ENCODE results near the gene CCDC136. TPM values are rescaled to one million over a fixed set of nuclear protein-coding genes. Genes with fewer than 3 reads are reported as not detected.

CCDC136 gene
- polyA plus RNA-seq, 1 donor (not counting 4 experiments of a cell fraction or from before 2014, with no cell fraction given) = 1.6 TPM

GRCh38 chr7:128849156-128849515 is 57.4 kb downstream of the CCDC136 start:
- no peaks in the 10 kb centered on the region for H3K9me3 ChIP-seq (ENCODE audit: control insufficient read depth, low read depth, low read length)
- TF ChIP-seq EZH2 (IDR thresholded peaks at IDR 0.05; ENCODE audit: low read length) (no peak), CTCF (optimal IDR thresholded peaks at IDR 0.05 in 1 of 3, IDR thresholded peaks at IDR 0.05 in 1 of 3, conservative IDR thresholded peaks at IDR 0.05 in 1 of 3; ENCODE audit: extremely low read depth in 1 of 3, insufficient read depth in 2 of 3, low read length in 3 of 3) (no peak)
- H3K79me2 ChIP-seq (ENCODE audit: control insufficient read depth, insufficient read depth, low read length) = no peaks in the 10 kb centered on the region
- no peak overlapping the region for H3K4me3 ChIP-seq (ENCODE audit: control insufficient read depth in 2 of 3, extremely low read depth in 1 of 3, insufficient read depth in 2 of 3, low read depth in 1 of 3, low read length in 3 of 3)
- DNase-seq (ENCODE audit: low read depth, low spot score) (no peak), FAIRE-seq (no peak)
- no peaks in the 10 kb centered on the region for H3K9me1 ChIP-seq (ENCODE audit: control insufficient read depth, extremely low read depth, insufficient read depth, low read length)
- H3K4me1 ChIP-seq (ENCODE audit: control insufficient read depth, extremely low read depth, insufficient read depth, low read length) = no peaks in the 10 kb centered on the region
- H3K9ac ChIP-seq (ENCODE audit: control insufficient read depth, extremely low read depth, insufficient read depth, low read length) = no peak overlapping the region
- no peak overlapping the region for H3K4me2 ChIP-seq (ENCODE audit: control insufficient read depth, extremely low read depth, insufficient read depth, low read depth, low read length)
- dilution Hi-C loops (cut with MboI; ENCODE audit: extremely low pct_ligation_motif_present, low sequenced_read_pairs) = no loop called here
- H3K36me3 ChIP-seq (ENCODE audit: control insufficient read depth in 2 of 2, extremely low read depth in 1 of 2, insufficient read depth in 2 of 2, low read length in 2 of 2) = no peaks in the 10 kb centered on the region
- H2AFZ ChIP-seq (ENCODE audit: control insufficient read depth, low read length) = no peak overlapping the region
- H4K20me1 ChIP-seq (ENCODE audit: control insufficient read depth, extremely low read depth, insufficient read depth, low read length) = no peaks in the 10 kb centered on the region
- H3K27me3 ChIP-seq (ENCODE audit: control insufficient read depth, extremely low read depth, insufficient read depth, low read length) = no peaks in the 10 kb centered on the region
- no peak overlapping the region for H3K27ac ChIP-seq (ENCODE audit: control insufficient read depth, insufficient read depth, low read length)

- Histone ChIP-seq H3K4me3 (ENCODE audit: control insufficient read depth in 2 of 3, extremely low read depth in 1 of 3, insufficient read depth in 2 of 3, low read depth in 1 of 3, low read length in 3 of 3) (no peak overlapping the region), H3K79me2 (ENCODE audit: control insufficient read depth, insufficient read depth, low read length) (no peaks in the 10 kb centered on the region), H3K27ac (ENCODE audit: control insufficient read depth, insufficient read depth, low read length) (no peak overlapping the region), H3K27me3 (ENCODE audit: control insufficient read depth, extremely low read depth, insufficient read depth, low read length) (no peaks in the 10 kb centered on the region), H2AFZ (ENCODE audit: control insufficient read depth, low read length) (no peak overlapping the region), H3K9ac (ENCODE audit: control insufficient read depth, extremely low read depth, insufficient read depth, low read length) (no peak overlapping the region), H3K9me3 (ENCODE audit: control insufficient read depth, low read depth, low read length) (no peaks in the 10 kb centered on the region), H3K9me1 (ENCODE audit: control insufficient read depth, extremely low read depth, insufficient read depth, low read length) (no peaks in the 10 kb centered on the region), H3K36me3 (ENCODE audit: control insufficient read depth in 2 of 2, extremely low read depth in 1 of 2, insufficient read depth in 2 of 2, low read length in 2 of 2) (no peaks in the 10 kb centered on the region), H3K4me1 (ENCODE audit: control insufficient read depth, extremely low read depth, insufficient read depth, low read length) (no peaks in the 10 kb centered on the region), H4K20me1 (ENCODE audit: control insufficient read depth, extremely low read depth, insufficient read depth, low read length) (no peaks in the 10 kb centered on the region), H3K4me2 (ENCODE audit: control insufficient read depth, extremely low read depth, insufficient read depth, low read depth, low read length) (no peak overlapping the region)
- dilution Hi-C loops (cut with MboI; ENCODE audit: extremely low pct_ligation_motif_present, low sequenced_read_pairs) = no loop called here
- FAIRE-seq = no peak
- DNase-seq (ENCODE audit: low read depth, low spot score) = no peak
- no peak for TF ChIP-seq CTCF (optimal IDR thresholded peaks at IDR 0.05 in 1 of 3, IDR thresholded peaks at IDR 0.05 in 1 of 3, conservative IDR thresholded peaks at IDR 0.05 in 1 of 3; ENCODE audit: extremely low read depth in 1 of 3, insufficient read depth in 2 of 3, low read length in 3 of 3)
- TF ChIP-seq EZH2 (IDR thresholded peaks at IDR 0.05; ENCODE audit: low read length) = no peak
Measured at GRCh38 chr7:128849804-128850490, 58.2 kb downstream of the CCDC136 start.

Data from keratinocyte (primary cell).